Pons (tissue), 1 donor: Measurements from ENCODE around the gene UNC119.
"Not testable (repeated sequence)": the region's sequence is repeated elsewhere in the genome, so short reads cannot be mapped to it uniquely, and the experiment has no call there.

Experiments used
- DNase-seq: peaks from one replicate; pipeline ENCODE4 v3.0.0-alpha.2; 2016; ENCODE audit warnings: low spot score

Gene UNC119

GRCh38 chr17:28522281-28522680 is 30.1 kb downstream of the UNC119 start:
- not testable (repeated sequence) for DNase-seq

- no peak for DNase-seq
Observed at GRCh38 chr17:28521311-28522085, 30.9 kb downstream of the UNC119 start.

GRCh38 chr17:28520687-28521086 is 31.7 kb downstream of the UNC119 start:
- DNase-seq: no peak

GRCh38 chr17:28519236-28519635 is 33.2 kb downstream of the UNC119 start:
- no peak for DNase-seq

GRCh38 chr17:28518578-28518977 is 33.8 kb downstream of the UNC119 start:
- no peak for DNase-seq

- peak; percentile 2 for DNase-seq
Observed at GRCh38 chr17:28518132-28518531, 34.3 kb downstream of the UNC119 start.

GRCh38 chr17:28515518-28515917 is 36.9 kb downstream of the UNC119 start:
- DNase-seq: no peak

- no peak for DNase-seq
Observed at GRCh38 chr17:28514561-28515002, 37.8 kb downstream of the UNC119 start.

GRCh38 chr17:28513476-28513875 is 38.9 kb downstream of the UNC119 start:
- DNase-seq: no peak

- DNase-seq: no peak
Observed at GRCh38 chr17:28511858-28512461, 40.5 kb downstream of the UNC119 start.

- DNase-seq: peak; percentile 30
Observed at GRCh38 chr17:28509789-28510188, 42.6 kb downstream of the UNC119 start.

- DNase-seq: no peak
Observed at GRCh38 chr17:28508211-28508724, 44.2 kb downstream of the UNC119 start.

GRCh38 chr17:28507567-28508203 is 44.7 kb downstream of the UNC119 start:
- DNase-seq: no peak

GRCh38 chr17:28506763-28507487 is 45.5 kb downstream of the UNC119 start:
- no peak for DNase-seq

- no peak for DNase-seq
Observed at GRCh38 chr17:28505986-28506665, 46.3 kb downstream of the UNC119 start, which contains the start of gene FOXN1. TSS of gene FOXN1 (plus strand) at chr17:28506348. CDS start at chr17:28523970, 17,622 bp downstream.

- no peak for DNase-seq
Observed at GRCh38 chr17:28503420-28503819, 49.0 kb downstream of the UNC119 start.

GRCh38 chr17:28501421-28502284 is 50.8 kb downstream of the UNC119 start:
- no peak for DNase-seq

GRCh38 chr17:28500712-28501379 is 51.6 kb downstream of the UNC119 start:
- no peak for DNase-seq

GRCh38 chr17:28499684-28500357 is 52.6 kb downstream of the UNC119 start:
- no peak for DNase-seq

- no peak for DNase-seq
Observed at GRCh38 chr17:28499364-28499664, 53.1 kb downstream of the UNC119 start.
